ENCODE measurements around the gene PLEKHH2.

DNA sequence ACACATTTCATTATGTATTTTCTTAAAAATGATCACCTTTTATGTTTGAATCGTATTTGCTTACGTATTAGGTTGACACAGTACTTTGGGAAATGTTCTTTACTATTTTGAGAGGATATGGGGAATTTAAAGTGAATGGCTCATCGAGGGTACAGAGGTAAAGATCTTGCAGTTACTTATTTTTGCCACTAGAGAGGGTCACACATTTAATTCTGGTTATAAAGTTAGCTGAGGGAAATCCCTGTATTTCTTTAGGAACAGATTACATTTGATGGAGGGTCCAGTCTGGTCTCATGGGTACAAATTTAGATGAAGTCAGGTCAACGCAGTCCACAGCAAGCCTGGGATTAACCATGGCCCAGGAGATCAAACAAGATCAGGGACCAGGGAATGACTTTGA, 161.2 kb downstream of the PLEKHH2 start:
- no peak for TF ChIP-seq CTCF (IDR thresholded peaks at IDR 0.05; ENCODE audit: insufficient read depth, low read length)
- TF ChIP-seq REST (IDR thresholded peaks at IDR 0.05; ENCODE audit: insufficient replicate concordance, low read depth): no peak
- no peak for TF ChIP-seq POLR2AphosphoS5 (IDR thresholded peaks at IDR 0.05; ENCODE audit: low read depth)

All from HL-60 (cell line).